LHCN-M2 (cell line): Measurements from ENCODE around the gene C7orf33. TPM values are rescaled to one million over a fixed set of nuclear protein-coding genes. Genes with fewer than 3 reads are reported as not detected.
"Not testable (repeated sequence)": the region's sequence is repeated elsewhere in the genome, so short reads cannot be mapped to it uniquely, and the experiment has no call there.

Experiments used
- DNase-seq: peaks from one replicate; pipeline ENCODE4 v3.0.0-alpha.2; 2012; ENCODE audit warnings: low read depth
- total RNA-seq: library from RNA; depleted of rRNA; stranded (reverse); fragments of >200 nt; gene quantifications from 2 replicates; pipeline ENCODE4 v1.2.3, GENCODE V29; 2014

The C7orf33 gene
- total RNA-seq, 1 experiment from 2014 or later: not detected

- no peak for DNase-seq
Observed at GRCh38 chr7:148580446-148580845, 10.1 kb upstream of the C7orf33 start.

- DNase-seq: no peak
Observed at GRCh38 chr7:148581624-148582023, 8.9 kb upstream of the C7orf33 start.

- no peak for DNase-seq
Observed at GRCh38 chr7:148584154-148584827, 6.3 kb upstream of the C7orf33 start.

- no peak for DNase-seq
Observed at GRCh38 chr7:148585399-148585798, 5.2 kb upstream of the C7orf33 start.

- DNase-seq: peak; percentile 9
Observed at GRCh38 chr7:148587076-148587475, 3.5 kb upstream of the C7orf33 start.

GRCh38 chr7:148588168-148588567, 2.4 kb upstream of the C7orf33 start:
- no peak for DNase-seq

- no peak for DNase-seq
Observed at GRCh38 chr7:148588670-148589131, 1.9 kb upstream of the C7orf33 start.

- no peak for DNase-seq
Observed at GRCh38 chr7:148589640-148590039, 926 bp upstream of the C7orf33 start.

GRCh38 chr7:148596354-148596753, 5.8 kb downstream of the C7orf33 start:
- DNase-seq: not testable (repeated sequence)

GRCh38 chr7:148598351-148598750, 7.8 kb downstream of the C7orf33 start:
- no peak for DNase-seq

GRCh38 chr7:148605350-148605749, 14.8 kb downstream of the C7orf33 start:
- no peak for DNase-seq

GRCh38 chr7:148607151-148607661, 16.6 kb downstream of the C7orf33 start:
- DNase-seq: no peak

GRCh38 chr7:148609045-148609725, 18.6 kb downstream of the C7orf33 start:
- DNase-seq: no peak

- DNase-seq: no peak
Observed at GRCh38 chr7:148611692-148612091, 21.1 kb downstream of the C7orf33 start.

- no peak for DNase-seq
Observed at GRCh38 chr7:148615085-148615730, 24.6 kb downstream of the C7orf33 start.

GRCh38 chr7:148620749-148621359, 30.3 kb downstream of the C7orf33 start:
- DNase-seq: no peak

GRCh38 chr7:148621563-148621962, 31.0 kb downstream of the C7orf33 start:
- no peak for DNase-seq

- no peak for DNase-seq
Observed at GRCh38 chr7:148622887-148623585, 32.5 kb downstream of the C7orf33 start.

GRCh38 chr7:148623586-148624282, 33.2 kb downstream of the C7orf33 start:
- peak; percentile 92 for DNase-seq

- peak; percentile 54 for DNase-seq
Observed at GRCh38 chr7:148624735-148625134, 34.2 kb downstream of the C7orf33 start.

GRCh38 chr7:148625342-148625741, 34.8 kb downstream of the C7orf33 start:
- no peak for DNase-seq
